HEK293 (cell line): ENCODE results near the gene FAM76B.

Experiments used
- CTCF ChIA-PET: fragments of 350-600 bp; formaldehyde crosslinking; extraction: SDS; loops from one replicate; lab custom pipeline; 2021; ENCODE audit warnings: antibody characterized with exemption; lab: Yijun Ruan, JAX
- POLR2A ChIA-PET: fragments of 300-600 bp; formaldehyde crosslinking; extraction: SDS; loops from one replicate; lab custom pipeline; 2020; ENCODE audit warnings: antibody characterized with exemption, inconsistent platforms; lab: Yijun Ruan, JAX
- H3K27ac ChIP-seq: fragments of 200-500 bp; sonication (Bioruptor generic); 2 replicates; pipeline ENCODE4 v1.5.1; 2014; ENCODE audit warnings: low read depth, low read length, control low read depth, inconsistent platforms; ENCODE audit errors: extremely low read depth
- H3K36me3 ChIP-seq, 2 experiments: fragments of 200-500 bp in 1 of 2; sonication (Bioruptor generic) in 1 of 2; 1 replicate in 1 of 2; 2 replicates in 1 of 2; pipeline ENCODE4 v1.5.1; 2014 to 2017; ENCODE audit warnings: inconsistent platforms in 2 of 2, low read length in 2 of 2; ENCODE audit not compliant: control insufficient read depth in 2 of 2, insufficient read depth in 1 of 2
- H3K4me1 ChIP-seq: fragments of 200-500 bp; sonication (Bioruptor generic); 2 replicates; pipeline ENCODE4 v1.5.1; 2014; ENCODE audit warnings: mild to moderate bottlenecking, low read length, inconsistent platforms; ENCODE audit not compliant: control insufficient read depth, insufficient read depth
- H3K4me3 ChIP-seq: 2 replicates; pipeline ENCODE4 v1.5.1; 2011; ENCODE audit warnings: low read depth, mild to moderate bottlenecking, control low read depth, low read length, moderate library complexity
- H3K9me3 ChIP-seq: fragments of 200-500 bp; sonication (Bioruptor generic); 2 replicates; pipeline ENCODE4 v1.5.1; 2014; ENCODE audit warnings: low read depth, low read length, inconsistent platforms; ENCODE audit not compliant: control insufficient read depth, insufficient read depth
- HIC1 ChIP-seq: fragments of 450-650 bp; formaldehyde crosslinking; IDR thresholded peaks from 2 replicates; pipeline ENCODE4 v1.5.1; 2016; ENCODE audit warnings: missing biosample characterization, missing genetic modification characterization
- KLF7 ChIP-seq: fragments of 450-650 bp; formaldehyde crosslinking; IDR thresholded peaks from 2 replicates; pipeline ENCODE4 v1.5.1; 2016; ENCODE audit warnings: missing biosample characterization, missing genetic modification characterization, borderline replicate concordance
- KLF8 ChIP-seq: fragments of 450-650 bp; formaldehyde crosslinking; IDR thresholded peaks from 2 replicates; pipeline ENCODE4 v1.5.1; 2016; ENCODE audit warnings: missing biosample characterization, missing genetic modification characterization
- PATZ1 ChIP-seq: fragments of 450-650 bp; formaldehyde crosslinking; IDR thresholded peaks from 2 replicates; pipeline ENCODE4 v1.5.1; 2016; ENCODE audit warnings: missing biosample characterization, missing genetic modification characterization
- PBX3 ChIP-seq: sonication (generic); formaldehyde crosslinking; IDR thresholded peaks from 2 replicates; pipeline ENCODE4 v1.8.1; 2022; ENCODE audit warnings: mild to moderate bottlenecking, moderate library complexity, missing genetic modification reagents
- YY1 ChIP-seq: fragments of 450-650 bp; formaldehyde crosslinking; IDR thresholded peaks from 2 replicates; pipeline ENCODE4 v1.5.1; 2018; ENCODE audit warnings: missing biosample characterization, missing genetic modification characterization
- ZNF10 ChIP-seq: fragments of 450-650 bp; formaldehyde crosslinking; IDR thresholded peaks from 2 replicates; pipeline ENCODE4 v1.5.1; 2017; ENCODE audit warnings: missing biosample characterization, missing genetic modification characterization
- ZNF146 ChIP-seq: fragments of 450-650 bp; formaldehyde crosslinking; IDR thresholded peaks from 2 replicates; pipeline ENCODE4 v1.5.1; 2016; ENCODE audit warnings: missing biosample characterization, missing genetic modification characterization
- ZNF148 ChIP-seq: fragments of 450-650 bp; formaldehyde crosslinking; IDR thresholded peaks from 2 replicates; pipeline ENCODE4 v1.5.0; 2017; ENCODE audit warnings: missing biosample characterization, missing genetic modification characterization, borderline replicate concordance
- ZNF266 ChIP-seq: fragments of 450-650 bp; formaldehyde crosslinking; IDR thresholded peaks from 2 replicates; pipeline ENCODE4 v1.5.1; 2016; ENCODE audit warnings: missing biosample characterization, missing genetic modification characterization, low read depth
- ZNF280D ChIP-seq: fragments of 450-650 bp; formaldehyde crosslinking; IDR thresholded peaks from 2 replicates; pipeline ENCODE4 v1.5.1; 2016; ENCODE audit warnings: missing biosample characterization, missing genetic modification characterization
- ZNF335 ChIP-seq: fragments of 450-650 bp; formaldehyde crosslinking; conservative IDR thresholded peaks from 2 replicates; pipeline ENCODE4 v1.5.1; 2016; ENCODE audit warnings: missing biosample characterization, missing genetic modification characterization
- ZNF341 ChIP-seq: fragments of 450-650 bp; formaldehyde crosslinking; IDR thresholded peaks from 2 replicates; pipeline ENCODE4; 2016; ENCODE audit warnings: low read depth, missing biosample characterization, missing genetic modification characterization
- ZNF423 ChIP-seq: fragments of 450-650 bp; formaldehyde crosslinking; IDR thresholded peaks from 2 replicates; pipeline ENCODE4 v1.5.1; 2016; ENCODE audit warnings: missing biosample characterization, missing genetic modification characterization
- ZNF518A ChIP-seq: fragments of 450-650 bp; formaldehyde crosslinking; conservative IDR thresholded peaks from 2 replicates; pipeline ENCODE4 v1.5.1; 2016; ENCODE audit warnings: low read depth, missing biosample characterization, missing genetic modification characterization
- ZNF530 ChIP-seq: fragments of 450-650 bp; formaldehyde crosslinking; IDR thresholded peaks from 2 replicates; pipeline ENCODE4 v1.5.1; 2016; ENCODE audit warnings: low read depth, missing biosample characterization, missing genetic modification characterization
- ZNF549 ChIP-seq: fragments of 450-650 bp; IDR thresholded peaks from 2 replicates; pipeline ENCODE4 v1.5.1; 2018; ENCODE audit warnings: missing biosample characterization, missing genetic modification characterization, mild to moderate bottlenecking, inconsistent platforms, moderate library complexity
- ZNF670 ChIP-seq: fragments of 450-650 bp; formaldehyde crosslinking; IDR thresholded peaks from 2 replicates; pipeline ENCODE4 v1.5.1; 2016; ENCODE audit warnings: missing biosample characterization, missing genetic modification characterization, low read depth
- ZNF677 ChIP-seq: fragments of 450-650 bp; IDR thresholded peaks from 2 replicates; pipeline ENCODE4 v1.5.0; 2018; ENCODE audit warnings: missing biosample characterization, mild to moderate bottlenecking, missing genetic modification characterization, moderate library complexity
- ZSCAN23 ChIP-seq: fragments of 450-650 bp; formaldehyde crosslinking; IDR thresholded peaks from 2 replicates; pipeline ENCODE4 v1.5.1; 2016; ENCODE audit warnings: missing biosample characterization, missing genetic modification characterization
- ZSCAN30 ChIP-seq: fragments of 450-650 bp; IDR thresholded peaks from 2 replicates; pipeline ENCODE4 v1.5.1; 2018; ENCODE audit warnings: missing biosample characterization, mild to moderate bottlenecking, missing genetic modification characterization, moderate library complexity

Gene FAM76B

GRCh38 chr11:95821640-95822039 is 32.1 kb upstream of the FAM76B start (continued):
- TF ChIP-seq ZNF518A (tag by site-specific recombination) (no peak), PBX3 (CRISPR knock-in tag) (no peak), ZNF670 (tag by site-specific recombination) (no peak), ZNF335 (tag by site-specific recombination) (no peak), ZNF146 (no peak), ZNF266 (tag by site-specific recombination) (no peak), ZNF423 (tag by site-specific recombination) (no peak)

- Histone ChIP-seq H3K9me3 (no peaks in the 10 kb centered on the region), H3K27ac (no peak overlapping the region), H3K4me1 (no peaks in the 10 kb centered on the region), H3K4me3 (no peak overlapping the region), H3K36me3 (peaks cover 0 to 53% of the 10 kb centered on the region in 2 experiments)
- ChIA-PET CTCF (no interaction called here), POLR2A (no interaction called here)
- no peak for TF ChIP-seq ZNF530 (tag by site-specific recombination)
- no peak for TF ChIP-seq ZNF677 (tag by site-specific recombination)
- no peak for TF ChIP-seq ZNF148 (tag by site-specific recombination)
- no peak for TF ChIP-seq YY1
- TF ChIP-seq KLF7: no peak
- no peak for TF ChIP-seq ZNF549
- TF ChIP-seq ZNF280D: no peak
- TF ChIP-seq ZNF423 (tag by site-specific recombination): no peak
- no peak for TF ChIP-seq ZSCAN23 (tag by site-specific recombination)
- TF ChIP-seq PATZ1 (tag by site-specific recombination): no peak
- no peak for TF ChIP-seq KLF8 (tag by site-specific recombination)
- TF ChIP-seq ZNF341 (tag by site-specific recombination): no peak
- no peak for TF ChIP-seq ZNF10 (tag by site-specific recombination)
- TF ChIP-seq HIC1: no peak
- TF ChIP-seq ZSCAN30 (tag by site-specific recombination): no peak
Measured at GRCh38 chr11:95816037-95816436, 26.5 kb upstream of the FAM76B start.
